Measurements from ENCODE around the gene F5.

DNA sequence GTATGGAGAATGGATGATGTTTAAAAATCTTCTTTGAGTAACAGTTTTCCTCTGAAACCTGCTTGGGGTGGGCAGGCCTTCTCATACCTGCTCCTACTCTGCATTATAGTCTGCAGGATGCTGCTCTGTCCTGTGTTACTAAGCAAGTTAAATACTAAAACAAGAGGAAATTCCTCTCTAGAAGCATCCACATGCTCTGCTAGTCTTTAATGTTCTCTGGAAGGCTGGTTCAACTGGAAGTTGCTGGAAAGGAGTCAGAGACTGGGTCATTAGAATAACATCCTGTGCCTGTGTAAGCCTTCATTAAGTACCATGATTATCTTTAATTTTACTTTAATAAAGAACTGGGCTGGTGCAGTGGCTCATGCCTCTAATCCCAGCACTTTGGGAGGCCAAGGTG, 37.8 kb upstream of the F5 start:
- TF ChIP-seq, protein P1, sequence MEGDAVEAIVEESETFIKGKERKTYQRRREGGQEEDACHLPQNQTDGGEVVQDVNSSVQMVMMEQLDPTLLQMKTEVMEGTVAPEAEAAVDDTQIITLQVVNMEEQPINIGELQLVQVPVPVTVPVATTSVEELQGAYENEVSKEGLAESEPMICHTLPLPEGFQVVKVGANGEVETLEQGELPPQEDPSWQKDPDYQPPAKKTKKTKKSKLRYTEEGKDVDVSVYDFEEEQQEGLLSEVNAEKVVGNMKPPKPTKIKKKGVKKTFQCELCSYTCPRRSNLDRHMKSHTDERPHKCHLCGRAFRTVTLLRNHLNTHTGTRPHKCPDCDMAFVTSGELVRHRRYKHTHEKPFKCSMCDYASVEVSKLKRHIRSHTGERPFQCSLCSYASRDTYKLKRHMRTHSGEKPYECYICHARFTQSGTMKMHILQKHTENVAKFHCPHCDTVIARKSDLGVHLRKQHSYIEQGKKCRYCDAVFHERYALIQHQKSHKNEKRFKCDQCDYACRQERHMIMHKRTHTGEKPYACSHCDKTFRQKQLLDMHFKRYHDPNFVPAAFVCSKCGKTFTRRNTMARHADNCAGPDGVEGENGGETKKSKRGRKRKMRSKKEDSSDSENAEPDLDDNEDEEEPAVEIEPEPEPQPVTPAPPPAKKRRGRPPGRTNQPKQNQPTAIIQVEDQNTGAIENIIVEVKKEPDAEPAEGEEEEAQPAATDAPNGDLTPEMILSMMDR (IDR thresholded peaks at IDR 0.05; ENCODE audit: insufficient read depth, low read length, poor library complexity, severe bottlenecking) = no peak
- no peak for TF ChIP-seq EZH2phosphoT487 (conservative IDR thresholded peaks at IDR 0.05; ENCODE audit: low read length)
